Liver (tissue), 9 donors: ENCODE results near the gene MIB2. TPM values are rescaled to one million over a fixed set of nuclear protein-coding genes. Genes with fewer than 3 reads are reported as not detected.

ENCODE experiments used
- DNase-seq: peaks from one replicate; pipeline ENCODE4 v3.0.0-alpha.2; 2017; ENCODE audit warnings: low spot score
- H3K27ac ChIP-seq, 2 donors: one replicate each; pipeline ENCODE4 v1.7.0; 2013; ENCODE audit warnings: inconsistent platforms in 2 of 2, low read length in 2 of 2, control low read depth in 1 of 2, low read depth in 1 of 2, mild to moderate bottlenecking in 1 of 2
- H3K27me3 ChIP-seq, 4 donors: one replicate each; pipeline versions ENCODE4 v1.6.1 to v1.7.0; 2013; ENCODE audit warnings: low read length in 3 of 4, inconsistent platforms in 1 of 4, mild to moderate bottlenecking in 1 of 4, moderate library complexity in 1 of 4; ENCODE audit not compliant: control insufficient read depth in 4 of 4, insufficient read depth in 4 of 4
- H3K36me3 ChIP-seq, 4 donors: one replicate each; pipeline versions ENCODE4 v1.6.1 to v1.7.0; 2013; ENCODE audit warnings: low read length in 3 of 4, mild to moderate bottlenecking in 3 of 4, low read depth in 1 of 4, moderate library complexity in 1 of 4; ENCODE audit not compliant: control insufficient read depth in 4 of 4, insufficient read depth in 3 of 4
- H3K4me1 ChIP-seq, 4 donors: one replicate each; pipeline versions ENCODE4 v1.6.1 to v1.7.0; 2013; ENCODE audit warnings: low read length in 3 of 4, mild to moderate bottlenecking in 3 of 4, moderate library complexity in 1 of 4; ENCODE audit not compliant: control insufficient read depth in 4 of 4, insufficient read depth in 4 of 4
- H3K4me3 ChIP-seq, 3 donors: one replicate each; pipeline versions ENCODE4 v1.6.1 to v1.7.0; 2013; ENCODE audit warnings: low read length in 3 of 3, control low read depth in 1 of 3, low read depth in 1 of 3, mild to moderate bottlenecking in 1 of 3
- H3K9ac ChIP-seq, 2 donors: one replicate each; pipeline ENCODE4 v1.7.0; 2013; ENCODE audit warnings: low read length in 2 of 2, mild to moderate bottlenecking in 2 of 2, moderate library complexity in 2 of 2, control low read depth in 1 of 2, low read depth in 1 of 2
- H3K9me3 ChIP-seq, 4 donors: one replicate each; pipeline versions ENCODE4 v1.6.1 to v1.7.0; 2013; ENCODE audit warnings: low read length in 3 of 4; ENCODE audit not compliant: control insufficient read depth in 4 of 4
- CTCF ChIP-seq: fragments of 150-350 bp; IDR thresholded peaks from 2 replicates; pipeline ENCODE4 v1.5.1; 2017; ENCODE audit warnings: improper control_type of control experiment, low read depth, low read length; ENCODE audit not compliant: missing input control
- EGR1 ChIP-seq, 2 donors: IDR thresholded peaks; 2 replicates each; pipeline ENCODE4 v1.6.1; 2016 to 2018; ENCODE audit warnings: antibody characterized with exemption in 2 of 2, low read depth in 2 of 2
- FOXA1 ChIP-seq: IDR thresholded peaks from 2 replicates; pipeline ENCODE4 v1.6.1; 2016; ENCODE audit warnings: antibody characterized with exemption
- FOXA2 ChIP-seq: IDR thresholded peaks from 2 replicates; pipeline ENCODE4 v1.6.1; 2016; ENCODE audit warnings: antibody characterized with exemption
- GABPA ChIP-seq, 2 donors: IDR thresholded peaks in 1 of 2; conservative IDR thresholded peaks in 1 of 2; 2 replicates each; pipeline ENCODE4 v1.6.1; 2016; ENCODE audit warnings: antibody characterized with exemption in 2 of 2, mild to moderate bottlenecking in 1 of 2, moderate library complexity in 1 of 2
- HNF4A ChIP-seq, 2 donors: conservative IDR thresholded peaks; 2 replicates each; pipeline ENCODE4 v1.6.1; 2016; ENCODE audit warnings: antibody characterized with exemption in 2 of 2, mild to moderate bottlenecking in 2 of 2
- JUND ChIP-seq, 2 donors: IDR thresholded peaks; 2 replicates each; pipeline ENCODE4 v1.6.1; 2016; ENCODE audit warnings: antibody characterized with exemption in 2 of 2
- MAX ChIP-seq: IDR thresholded peaks from 2 replicates; pipeline ENCODE4 v1.6.1; 2016; ENCODE audit warnings: antibody characterized with exemption
- RAD21 ChIP-seq, 2 donors: IDR thresholded peaks; 2 replicates each; pipeline ENCODE4 v1.6.1; 2016; ENCODE audit warnings: antibody characterized with exemption in 2 of 2, mild to moderate bottlenecking in 2 of 2
- RXRA ChIP-seq, 2 donors: IDR thresholded peaks; 2 replicates each; pipeline ENCODE4 v1.6.1; 2017 to 2018; ENCODE audit warnings: antibody characterized with exemption in 2 of 2, mild to moderate bottlenecking in 1 of 2
- SP1 ChIP-seq: IDR thresholded peaks from 2 replicates; pipeline ENCODE4 v1.6.1; 2018; ENCODE audit warnings: antibody characterized with exemption, mild to moderate bottlenecking
- TAF1 ChIP-seq: conservative IDR thresholded peaks from 2 replicates; pipeline ENCODE4 v1.6.1; 2016; ENCODE audit warnings: antibody characterized with exemption, mild to moderate bottlenecking
- YY1 ChIP-seq: IDR thresholded peaks from 2 replicates; pipeline ENCODE4 v1.6.1; 2016; ENCODE audit warnings: antibody characterized with exemption, mild to moderate bottlenecking
- ZBTB33 ChIP-seq: IDR thresholded peaks from 2 replicates; pipeline ENCODE4 v1.6.1; 2016; ENCODE audit warnings: antibody characterized with exemption
- WGBS: extraction: QIAGEN DNeasy Blood & Tissue Kit; methylation state at CpG from one replicate; pipeline ENCODE4 v1.1.7; 2013; 5-methylcytosine and 5-hydroxymethylcytosine counted together
- polyA plus RNA-seq, 2 donors: library from polyadenylated mRNA; stranded (reverse) in 1 of 2; unstranded in 1 of 2; fragments of 200-250 nt in 1 of 2; fragments of >200 nt in 1 of 2; fragmentation: Nextera tagmentation in 1 of 2; extraction: Ambion mirVana in 1 of 2; gene quantifications; one replicate each; pipeline versions ENCODE4 v1.2.1 to v1.2.3, GENCODE V29; 2013 to 2015
- total RNA-seq, 2 donors: library from RNA; depleted of rRNA; stranded (reverse); fragments of >200 nt; gene quantifications; one replicate each; pipeline ENCODE4 v1.2.3, GENCODE V29; 2014
- donor health status: healthy.
- donor health status: healthy.
- donor health status: healthy.
- donor health status: healthy.
- donor health status: healthy.

MIB2 gene
- total and polyA plus RNA-seq, 4 donors, result 9.8 to 33.0 (median 19.2) TPM

GRCh38 chr1:1596493-1597274 lies 18.6 kb upstream of the MIB2 start:
- H3K9me3 ChIP-seq, result no peaks in the 10 kb centered on the region
- no peak overlapping the region for H3K27ac ChIP-seq
- TF ChIP-seq YY1 (no peak), ZBTB33 (no peak), TAF1 (no peak), MAX (no peak), JUND (IDR thresholded peaks at IDR 0.05) (no peak), HNF4A (conservative IDR thresholded peaks at IDR 0.05) (no peak)
- DNase-seq, result no peak
- no peaks in the 10 kb centered on the region for H3K36me3 ChIP-seq
- 47% methylated on average over 12 of the region's 12 CpGs for WGBS
- H3K4me1 ChIP-seq, result peaks cover 2 to 22% (median 13%) of the 10 kb centered on the region in 4 donors
- peaks cover 0 to 11% (median 2%) of the 10 kb centered on the region in 4 donors for H3K27me3 ChIP-seq
- H3K4me3 ChIP-seq, result no peak overlapping the region
- H3K9ac ChIP-seq, result no peak overlapping the region

- Histone ChIP-seq H3K9me3 (no peaks in the 10 kb centered on the region), H3K27me3 (peaks cover 0 to 11% (median 2%) of the 10 kb centered on the region in 4 donors), H3K9ac (no peak overlapping the region), H3K4me1 (peaks cover 2 to 22% (median 13%) of the 10 kb centered on the region in 4 donors), H3K4me3 (no peak overlapping the region), H3K27ac (no peak overlapping the region), H3K36me3 (no peaks in the 10 kb centered on the region)
- WGBS, result 28% methylated on average over 15 of the region's 16 CpGs
- DNase-seq, result no peak
- TF ChIP-seq CTCF, result peak; percentile 14
- TF ChIP-seq FOXA1, result no peak
- TF ChIP-seq GABPA (IDR thresholded peaks at IDR 0.05 in 1 of 2, conservative IDR thresholded peaks at IDR 0.05 in 1 of 2), result no peak
- TF ChIP-seq EGR1 (IDR thresholded peaks at IDR 0.05; ENCODE audit: low read depth in 2 of 2), result no peak
Measured at GRCh38 chr1:1597275-1597930, 17.9 kb upstream of the MIB2 start.

- DNase-seq, result no peak
- Histone ChIP-seq H3K4me3 (no peak overlapping the region), H3K4me1 (peaks cover 2 to 22% (median 13%) of the 10 kb centered on the region in 4 donors), H3K27me3 (peaks cover 0 to 11% (median 2%) of the 10 kb centered on the region in 4 donors), H3K9ac (no peak overlapping the region), H3K36me3 (no peaks in the 10 kb centered on the region), H3K27ac (no peak overlapping the region), H3K9me3 (no peaks in the 10 kb centered on the region)
- WGBS, result 84% methylated on average over 28 of the region's 28 CpGs
- TF ChIP-seq HNF4A (conservative IDR thresholded peaks at IDR 0.05) (no peak), EGR1 (IDR thresholded peaks at IDR 0.05; ENCODE audit: low read depth in 2 of 2) (no peak), ZBTB33 (no peak), GABPA (IDR thresholded peaks at IDR 0.05 in 1 of 2, conservative IDR thresholded peaks at IDR 0.05 in 1 of 2) (no peak), CTCF (no peak), SP1 (no peak), TAF1 (no peak), JUND (IDR thresholded peaks at IDR 0.05) (no peak), RAD21 (IDR thresholded peaks at IDR 0.05) (no peak), RXRA (IDR thresholded peaks at IDR 0.05) (no peak), FOXA2 (no peak), FOXA1 (no peak), YY1 (no peak)
Measured at GRCh38 chr1:1598051-1598719, 17.1 kb upstream of the MIB2 start.
